PC-3 (cell line): ENCODE measurements around the gene CALR. TPM values are rescaled to one million over a fixed set of nuclear protein-coding genes. Genes with fewer than 3 reads are reported as not detected.
A peak's percentile ranks its signal among the peaks of the same experiment; 100 is the strongest.

Source experiments
- ATAC-seq: fragments of 200-7000 bp; cut with Tn5 transposase; 2 replicates; pipeline ENCODE4 v1.9.1; 2020; ENCODE audit warnings: mild to moderate bottlenecking, moderate library complexity
- BruUV-seq: library from RNA; stranded (reverse); fragments of 400-500 nt; replicated peaks from 2 replicates; lab custom pipeline; 2021; lab: Mats Ljungman, UMichigan
- CTCF ChIA-PET: fragments of 300-600 bp; sonication (Branson Sonifier 250); formaldehyde crosslinking; loops from one replicate; lab custom pipeline; 2022; ENCODE audit warnings: antibody characterized with exemption; lab: Charles Lee
- POLR2A ChIA-PET: fragments of 300-600 bp; sonication (Branson Sonifier 250); formaldehyde crosslinking; loops from one replicate; lab custom pipeline; 2022; ENCODE audit warnings: antibody characterized with exemption; ENCODE audit not compliant: unreplicated experiment; lab: Charles Lee
- DNase-seq: peaks from one replicate; pipeline ENCODE4 v3.0.0-alpha.2; 2015
- H2AFZ ChIP-seq: fragments of 300-600 bp; sonication (generic); 2 replicates; pipeline ENCODE4 v1.6.0; 2016; ENCODE audit warnings: antibody characterized with exemption, low read length
- H3F3A ChIP-seq: fragments of 300-600 bp; sonication (generic); one replicate; pipeline ENCODE4 v1.6.0; 2017; ENCODE audit warnings: antibody characterized with exemption, low read length, control low read depth, mild to moderate bottlenecking; ENCODE audit not compliant: unreplicated experiment
- H3K27ac ChIP-seq: fragments of 300-600 bp; sonication (generic); 2 replicates; pipeline ENCODE4 v1.5.1; 2016; ENCODE audit warnings: mild to moderate bottlenecking, low read length
- H3K27me3 ChIP-seq: fragments of 300-600 bp; sonication (generic); 2 replicates; pipeline ENCODE4 v1.6.1; 2016; ENCODE audit warnings: low read length, mixed read lengths
- H3K36me3 ChIP-seq: fragments of 300-600 bp; sonication (generic); 2 replicates; pipeline ENCODE4 v1.6.1; 2016; ENCODE audit warnings: low read depth, mixed run types, low read length, mixed read lengths
- H3K4me1 ChIP-seq: fragments of 300-600 bp; sonication (generic); 2 replicates; pipeline ENCODE4 v1.5.1; 2016; ENCODE audit warnings: low read length; ENCODE audit not compliant: insufficient read depth
- H3K4me2 ChIP-seq: fragments of 300-600 bp; sonication (generic); 2 replicates; pipeline ENCODE4 v1.6.0; 2016; ENCODE audit warnings: low read length
- H3K4me3 ChIP-seq: fragments of 300-600 bp; sonication (generic); 2 replicates; pipeline ENCODE4 v1.5.1; 2016; ENCODE audit warnings: mild to moderate bottlenecking, low read length, mixed read lengths
- H3K79me2 ChIP-seq: fragments of 300-600 bp; sonication (generic); 2 replicates; pipeline ENCODE4 v1.6.1; 2017; ENCODE audit warnings: low read length, mixed read lengths
- H3K9ac ChIP-seq: fragments of 300-600 bp; sonication (generic); 2 replicates; pipeline ENCODE4 v1.6.0; 2016; ENCODE audit warnings: mild to moderate bottlenecking, low read length
- H3K9me2 ChIP-seq: fragments of 300-600 bp; sonication (generic); replicated peaks from 2 replicates; pipeline ENCODE4 v1.6.1; 2016; ENCODE audit warnings: mixed run types, low read length, mixed read lengths
- H3K9me3 ChIP-seq: fragments of 300-600 bp; sonication (generic); 2 replicates; pipeline ENCODE4 v1.6.1; 2016; ENCODE audit warnings: low read length, mixed read lengths
- H4K20me1 ChIP-seq: fragments of 300-600 bp; sonication (generic); 2 replicates; pipeline ENCODE4 v1.6.1; 2016; ENCODE audit warnings: low read length, mixed read lengths
- EZH2 ChIP-seq: fragments of 300-600 bp; sonication (generic); IDR thresholded peaks from one replicate; pipeline ENCODE4 v1.6.1; 2017; ENCODE audit warnings: antibody characterized with exemption, mild to moderate bottlenecking, low read length; ENCODE audit not compliant: unreplicated experiment
- EZH2phosphoT487 ChIP-seq: fragments of 300-600 bp; sonication (generic); IDR thresholded peaks from 2 replicates; pipeline ENCODE4 v1.6.1; 2018; ENCODE audit warnings: mild to moderate bottlenecking, antibody characterized with exemption, low read length, borderline replicate concordance
- intact Hi-C: fragments of 100-400 bp; cut with micrococcal nuclease; formaldehyde crosslinking; loops from 2 replicates; pipeline ENCODE4 v1.9.0; 2023
- total RNA-seq: library from RNA; depleted of rRNA; stranded (reverse); fragments of >200 nt; gene quantifications from 2 replicates; pipeline ENCODE4 v1.2.3, GENCODE V29; 2014
- TF ChIP-seq, protein P1 (sequence below): fragments of 300-600 bp; sonication (generic); conservative IDR thresholded peaks from 2 replicates; pipeline ENCODE4 v1.5.1; 2017; ENCODE audit warnings: antibody characterized with exemption, low read depth, mild to moderate bottlenecking, low read length

The CALR gene
- total RNA-seq, 1 experiment from 2014 or later = 2,022 TPM

DNA sequence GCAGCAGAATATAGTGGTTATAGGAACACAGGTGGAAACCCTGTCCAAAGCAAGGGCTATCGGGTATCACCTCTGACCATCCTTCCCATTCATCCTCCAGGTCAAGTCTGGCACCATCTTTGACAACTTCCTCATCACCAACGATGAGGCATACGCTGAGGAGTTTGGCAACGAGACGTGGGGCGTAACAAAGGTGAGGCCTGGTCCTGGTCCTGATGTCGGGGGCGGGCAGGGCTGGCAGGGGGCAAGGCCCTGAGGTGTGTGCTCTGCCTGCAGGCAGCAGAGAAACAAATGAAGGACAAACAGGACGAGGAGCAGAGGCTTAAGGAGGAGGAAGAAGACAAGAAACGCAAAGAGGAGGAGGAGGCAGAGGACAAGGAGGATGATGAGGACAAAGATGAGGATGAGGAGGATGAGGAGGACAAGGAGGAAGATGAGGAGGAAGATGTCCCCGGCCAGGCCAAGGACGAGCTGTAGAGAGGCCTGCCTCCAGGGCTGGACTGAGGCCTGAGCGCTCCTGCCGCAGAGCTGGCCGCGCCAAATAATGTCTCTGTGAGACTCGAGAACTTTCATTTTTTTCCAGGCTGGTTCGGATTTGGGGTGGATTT is 5.1 kb downstream of the CALR start:
- H2AFZ ChIP-seq = no peak overlapping the region
- ATAC-seq (no peak), DNase-seq (no peak)
- CTCF ChIA-PET = no interaction called here
- H3K36me3 ChIP-seq = peaks cover 64% of the 10 kb centered on the region
- intact Hi-C loops = no loop called here
- no peak overlapping the region for H3K4me3 ChIP-seq
- H3K4me1 ChIP-seq = peaks cover 35% of the 10 kb centered on the region
- H4K20me1 ChIP-seq = peaks cover 37% of the 10 kb centered on the region
- POLR2A ChIA-PET = no interaction called here
- H3K9me3 ChIP-seq = no peaks in the 10 kb centered on the region
- no peaks in the 10 kb centered on the region for H3K9me2 ChIP-seq
- TF ChIP-seq, protein P1, sequence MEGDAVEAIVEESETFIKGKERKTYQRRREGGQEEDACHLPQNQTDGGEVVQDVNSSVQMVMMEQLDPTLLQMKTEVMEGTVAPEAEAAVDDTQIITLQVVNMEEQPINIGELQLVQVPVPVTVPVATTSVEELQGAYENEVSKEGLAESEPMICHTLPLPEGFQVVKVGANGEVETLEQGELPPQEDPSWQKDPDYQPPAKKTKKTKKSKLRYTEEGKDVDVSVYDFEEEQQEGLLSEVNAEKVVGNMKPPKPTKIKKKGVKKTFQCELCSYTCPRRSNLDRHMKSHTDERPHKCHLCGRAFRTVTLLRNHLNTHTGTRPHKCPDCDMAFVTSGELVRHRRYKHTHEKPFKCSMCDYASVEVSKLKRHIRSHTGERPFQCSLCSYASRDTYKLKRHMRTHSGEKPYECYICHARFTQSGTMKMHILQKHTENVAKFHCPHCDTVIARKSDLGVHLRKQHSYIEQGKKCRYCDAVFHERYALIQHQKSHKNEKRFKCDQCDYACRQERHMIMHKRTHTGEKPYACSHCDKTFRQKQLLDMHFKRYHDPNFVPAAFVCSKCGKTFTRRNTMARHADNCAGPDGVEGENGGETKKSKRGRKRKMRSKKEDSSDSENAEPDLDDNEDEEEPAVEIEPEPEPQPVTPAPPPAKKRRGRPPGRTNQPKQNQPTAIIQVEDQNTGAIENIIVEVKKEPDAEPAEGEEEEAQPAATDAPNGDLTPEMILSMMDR = no peak
- TF ChIP-seq EZH2phosphoT487 (no peak), EZH2 (no peak)
- H3K79me2 ChIP-seq = peaks cover 67% of the 10 kb centered on the region
- H3F3A ChIP-seq = peaks cover 37% of the 10 kb centered on the region
- H3K27me3 ChIP-seq = no peaks in the 10 kb centered on the region
- H3K27ac ChIP-seq = no peak overlapping the region
- no TSS peak for BruUV-seq
- no peak overlapping the region for H3K9ac ChIP-seq
- H3K4me2 ChIP-seq = peak overlapping the region; percentile 8; the same call in 1 of the 2 replicates

DNA sequence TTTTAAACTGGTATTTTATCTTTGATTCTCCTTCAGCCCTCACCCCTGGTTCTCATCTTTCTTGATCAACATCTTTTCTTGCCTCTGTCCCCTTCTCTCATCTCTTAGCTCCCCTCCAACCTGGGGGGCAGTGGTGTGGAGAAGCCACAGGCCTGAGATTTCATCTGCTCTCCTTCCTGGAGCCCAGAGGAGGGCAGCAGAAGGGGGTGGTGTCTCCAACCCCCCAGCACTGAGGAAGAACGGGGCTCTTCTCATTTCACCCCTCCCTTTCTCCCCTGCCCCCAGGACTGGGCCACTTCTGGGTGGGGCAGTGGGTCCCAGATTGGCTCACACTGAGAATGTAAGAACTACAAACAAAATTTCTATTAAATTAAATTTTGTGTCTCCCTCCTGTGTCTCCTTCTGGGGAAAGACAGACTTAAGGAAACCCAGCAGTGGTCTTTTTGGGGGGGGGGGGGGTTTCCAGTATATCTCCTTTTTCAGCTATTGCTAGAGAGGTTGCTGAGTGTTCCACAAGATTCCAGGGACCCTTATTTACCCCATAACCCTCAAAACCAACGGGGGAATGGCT is 5.8 kb downstream of the CALR start:
- Histone ChIP-seq H3K36me3 (peaks cover 64% of the 10 kb centered on the region), H3K27ac (no peak overlapping the region)
- no peak for ATAC-seq

More for the DNA sequence above, 5.8 kb downstream of the CALR start:
- DNase-seq = no peak
- ChIA-PET CTCF (no interaction called here), POLR2A (no interaction called here)
- Histone ChIP-seq H3K27me3 (no peaks in the 10 kb centered on the region), H3K4me2 (0 out of 2 replicates have a peak overlapping the region, but pooled peaks have one; percentile 3), H3K9me2 (no peaks in the 10 kb centered on the region), H3K79me2 (peaks cover 61% of the 10 kb centered on the region), H2AFZ (no peak overlapping the region), H3K9me3 (no peaks in the 10 kb centered on the region), H3K4me1 (peaks cover 35% of the 10 kb centered on the region), H3K9ac (no peak overlapping the region), H4K20me1 (peaks cover 31% of the 10 kb centered on the region), H3K4me3 (no peak overlapping the region), H3F3A (peaks cover 37% of the 10 kb centered on the region)
- TF ChIP-seq, protein P1 = no peak
- TF ChIP-seq EZH2 (no peak), EZH2phosphoT487 (no peak)
- intact Hi-C loops = no loop called here
- no TSS peak for BruUV-seq
